Endothelial cell (in vitro differentiated cells): ENCODE results near the gene SHROOM2. TPM values are rescaled to one million over a fixed set of nuclear protein-coding genes. Genes with fewer than 3 reads are reported as not detected.

Experiments used
- DNase-seq: peaks from one replicate; pipeline ENCODE4 v3.0.0; 2021; ENCODE audit warnings: low spot score
- H3K27ac Mint-ChIP-seq: one replicate; pipeline ENCODE4 v1.8.0; 2021; ENCODE audit warnings: mixed read lengths, inconsistent platforms; ENCODE audit not compliant: unreplicated experiment
- H3K27me3 Mint-ChIP-seq: one replicate; pipeline ENCODE4 v1.8.0; 2021; ENCODE audit warnings: mild to moderate bottlenecking, moderate library complexity, mixed read lengths, inconsistent platforms; ENCODE audit not compliant: unreplicated experiment
- H3K36me3 Mint-ChIP-seq: one replicate; pipeline ENCODE4 v1.8.0; 2021; ENCODE audit warnings: mild to moderate bottlenecking, low read depth, mixed read lengths, inconsistent platforms; ENCODE audit not compliant: unreplicated experiment
- H3K4me1 Mint-ChIP-seq: one replicate; pipeline ENCODE4 v1.8.0; 2021; ENCODE audit warnings: mild to moderate bottlenecking, mixed read lengths, inconsistent platforms; ENCODE audit not compliant: unreplicated experiment
- H3K4me3 Mint-ChIP-seq: one replicate; pipeline ENCODE4 v1.8.0; 2021; ENCODE audit warnings: mild to moderate bottlenecking, mixed read lengths, inconsistent platforms; ENCODE audit not compliant: unreplicated experiment
- H3K9me3 Mint-ChIP-seq: one replicate; pipeline ENCODE4 v1.8.0; 2021; ENCODE audit warnings: mixed read lengths, inconsistent platforms; ENCODE audit not compliant: unreplicated experiment
- CTCF ChIP-seq: fragments of 200-600 bp; sonication (generic); IDR thresholded peaks from one replicate; pipeline ENCODE4 v1.5.0; 2021; ENCODE audit warnings: antibody characterized with exemption; ENCODE audit not compliant: unreplicated experiment
- total RNA-seq: library from RNA; stranded (reverse); fragmentation: NEBNext Ultra II Directional; extraction: Animal tissue kit (Norgen Biotek cat#: 25700); gene quantifications from one replicate; pipeline ENCODE4 v1.2.1, GENCODE V29; 2021; ENCODE audit not compliant: unreplicated experiment

The SHROOM2 gene
- total RNA-seq, 1 donor from 2014 or later: 22.3 TPM

GRCh38 chrX:9961750-9962149, 175.5 kb downstream of the SHROOM2 start:
- TF ChIP-seq CTCF: no peak
- H3K9me3 Mint-ChIP-seq: no peaks in the 10 kb centered on the region
- H3K4me1 Mint-ChIP-seq: peaks cover 4% of the 10 kb centered on the region
- peaks cover 2% of the 10 kb centered on the region for H3K27me3 Mint-ChIP-seq
- no peak overlapping the region for H3K4me3 Mint-ChIP-seq
- H3K27ac Mint-ChIP-seq: no peak overlapping the region
- H3K36me3 Mint-ChIP-seq: peaks cover 7% of the 10 kb centered on the region
- DNase-seq: no peak

GRCh38 chrX:9966775-9967408, 180.7 kb downstream of the SHROOM2 start, which contains the start of gene CLDN34:
TSS of gene CLDN34 (plus strand) at chrX:9967358. CDS start at chrX:9967358, 0 bp downstream.
- peaks cover 7% of the 10 kb centered on the region for H3K36me3 Mint-ChIP-seq
- H3K27ac Mint-ChIP-seq: no peak within 1 kb of the TSS

GRCh38 chrX:9977635-9978034, 191.4 kb downstream of the SHROOM2 start:
- H3K27ac Mint-ChIP-seq: no peak overlapping the region
- TF ChIP-seq CTCF: no peak
- no peaks in the 10 kb centered on the region for H3K36me3 Mint-ChIP-seq
- H3K4me3 Mint-ChIP-seq: no peak overlapping the region
- H3K27me3 Mint-ChIP-seq: peaks cover 2% of the 10 kb centered on the region
- no peak for DNase-seq
- H3K4me1 Mint-ChIP-seq: peaks cover 3% of the 10 kb centered on the region
- H3K9me3 Mint-ChIP-seq: no peaks in the 10 kb centered on the region

More at GRCh38 chrX:9966775-9967408, 180.7 kb downstream of the SHROOM2 start, which contains the start of gene CLDN34:
- Mint-ChIP-seq H3K4me1 (peaks cover 4% of the 10 kb centered on the region), H3K4me3 (no peak within 1 kb of the TSS), H3K9me3 (no peaks in the 10 kb centered on the region), H3K27me3 (peaks cover 2% of the 10 kb centered on the region)
- DNase-seq: no peak
- no peak for TF ChIP-seq CTCF

- TF ChIP-seq CTCF: no peak
- H3K27me3 Mint-ChIP-seq: peaks cover 2% of the 10 kb centered on the region
- H3K4me1 Mint-ChIP-seq: peaks cover 3% of the 10 kb centered on the region
- H3K4me3 Mint-ChIP-seq: no peak overlapping the region
- H3K36me3 Mint-ChIP-seq: peaks cover 4% of the 10 kb centered on the region
- no peak for DNase-seq
- no peaks in the 10 kb centered on the region for H3K9me3 Mint-ChIP-seq
- no peak overlapping the region for H3K27ac Mint-ChIP-seq
Observed at GRCh38 chrX:9980401-9980800, 194.2 kb downstream of the SHROOM2 start.

GRCh38 chrX:9980927-9981326, 194.7 kb downstream of the SHROOM2 start:
- no peaks in the 10 kb centered on the region for H3K9me3 Mint-ChIP-seq
- peaks cover 4% of the 10 kb centered on the region for H3K36me3 Mint-ChIP-seq
- peaks cover 3% of the 10 kb centered on the region for H3K4me1 Mint-ChIP-seq
- DNase-seq: no peak
- peaks cover 2% of the 10 kb centered on the region for H3K27me3 Mint-ChIP-seq
- TF ChIP-seq CTCF: no peak
- H3K4me3 Mint-ChIP-seq: no peak overlapping the region
- no peak overlapping the region for H3K27ac Mint-ChIP-seq
